Kidney epithelial cell (primary cell): ENCODE measurements around the gene SLC2A10. TPM values are rescaled to one million over a fixed set of nuclear protein-coding genes. Genes with fewer than 3 reads are reported as not detected.

Source experiments
- total RNA-seq: library from RNA; depleted of rRNA; stranded (reverse); fragments of >200 nt; gene quantifications from 2 replicates; pipeline ENCODE4 v1.2.3, GENCODE V29; 2015

SLC2A10 gene
- total RNA-seq, 1 donor from 2014 or later: 11.9 TPM

Other genes starting within 250 kb of the SLC2A10 start
- gene ZNF334, start 196.1 kb upstream of the SLC2A10 start, total RNA-seq: 7.8 and 8.0 TPM in 2 replicates
- not detected in 2 replicates for gene OCSTAMP, start 159.0 kb upstream of the SLC2A10 start, total RNA-seq
- gene SLC13A3, start 58.2 kb upstream of the SLC2A10 start, total RNA-seq: 2.6 and 3.4 TPM in 2 replicates
- gene TP53RK, start 20.2 kb upstream of the SLC2A10 start, total RNA-seq: 20.5 and 23.4 TPM in 2 replicates
- not detected in 2 replicates for gene EYA2, start 185.2 kb downstream of the SLC2A10 start, total RNA-seq